GM18508 (cell line): Measurements from ENCODE around the gene CAPN10.

Experiments used
- ATAC-seq: cut with Tn5 transposase; IDR thresholded peaks from one replicate; pipeline ENCODE4 v1.9.1; 2021; ENCODE audit warnings: moderate number of reproducible peaks; ENCODE audit not compliant: insufficient read depth, unreplicated experiment

Gene CAPN10

GRCh38 chr2:240632306-240632721 lies 45.8 kb downstream of the CAPN10 start:
- no peak for ATAC-seq

DNA sequence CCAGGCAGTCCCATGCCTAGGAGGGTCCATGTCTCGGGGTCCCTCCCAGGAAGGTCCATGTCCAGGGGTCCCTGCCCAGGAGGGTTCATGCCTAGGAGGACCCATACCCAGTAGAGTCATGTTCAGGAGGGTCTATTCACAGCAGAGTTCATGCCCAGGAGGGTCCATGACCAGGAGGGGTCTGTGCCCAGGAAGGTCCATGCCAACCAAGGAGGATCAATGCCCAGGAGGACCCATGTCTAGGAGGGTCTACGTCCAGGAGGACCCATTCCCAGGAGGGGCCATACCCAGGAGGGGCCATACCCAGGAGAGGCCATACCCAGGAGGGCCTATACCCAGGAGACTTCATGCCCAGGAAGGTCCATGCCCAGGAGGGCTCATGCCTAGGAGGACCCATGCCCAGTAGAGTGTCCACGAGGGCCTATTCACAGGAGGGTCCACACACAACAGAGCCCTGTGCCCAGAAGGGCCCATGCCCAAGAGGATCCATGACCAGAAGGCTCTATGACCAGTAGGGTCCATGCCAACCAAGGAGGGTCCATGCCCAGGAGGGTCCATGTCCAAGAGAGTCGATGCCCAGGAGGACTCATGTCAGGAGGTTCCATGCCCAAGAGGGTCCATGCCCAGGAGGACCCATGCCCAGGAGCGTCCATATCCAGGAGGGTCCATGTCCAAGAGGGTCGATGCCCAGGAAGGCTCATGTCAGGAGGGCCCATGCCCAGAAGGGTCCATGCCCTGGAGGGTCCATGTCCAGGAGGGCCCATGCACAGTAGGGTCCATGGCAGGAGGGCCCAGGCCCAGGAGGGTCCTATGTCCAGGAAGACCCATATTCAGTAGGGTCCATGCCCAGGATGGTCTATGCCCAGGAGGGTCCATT lies 48.8 kb downstream of the CAPN10 start:
- no peak for ATAC-seq

DNA sequence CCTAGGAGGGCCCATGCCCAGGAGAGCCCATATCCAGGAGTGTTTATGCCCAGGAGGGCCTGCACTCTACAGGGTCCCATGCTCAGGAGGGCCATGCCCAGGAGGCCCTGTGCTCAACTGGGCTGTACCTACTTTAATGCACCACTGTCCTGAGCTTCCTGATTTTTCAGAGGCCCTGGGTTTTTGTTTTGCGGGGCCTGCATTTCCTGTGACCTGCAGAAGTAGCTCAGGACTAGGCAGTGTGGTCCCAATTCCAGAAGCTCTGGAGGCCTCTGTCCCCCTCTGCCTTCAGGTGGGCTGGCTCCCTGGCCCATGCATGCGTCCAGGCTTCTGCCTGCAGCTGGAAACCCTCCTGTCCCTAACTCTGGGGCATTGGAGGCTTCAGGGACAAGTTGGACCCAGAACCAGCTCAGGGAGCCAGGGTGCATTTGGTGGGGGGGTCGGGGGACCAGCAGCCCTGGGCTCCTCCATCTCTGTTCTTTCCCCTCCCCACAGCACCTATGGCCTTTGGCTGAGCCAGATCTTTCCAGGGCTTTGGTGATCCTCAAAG lies 49.5 kb downstream of the CAPN10 start:
- no peak for ATAC-seq

DNA sequence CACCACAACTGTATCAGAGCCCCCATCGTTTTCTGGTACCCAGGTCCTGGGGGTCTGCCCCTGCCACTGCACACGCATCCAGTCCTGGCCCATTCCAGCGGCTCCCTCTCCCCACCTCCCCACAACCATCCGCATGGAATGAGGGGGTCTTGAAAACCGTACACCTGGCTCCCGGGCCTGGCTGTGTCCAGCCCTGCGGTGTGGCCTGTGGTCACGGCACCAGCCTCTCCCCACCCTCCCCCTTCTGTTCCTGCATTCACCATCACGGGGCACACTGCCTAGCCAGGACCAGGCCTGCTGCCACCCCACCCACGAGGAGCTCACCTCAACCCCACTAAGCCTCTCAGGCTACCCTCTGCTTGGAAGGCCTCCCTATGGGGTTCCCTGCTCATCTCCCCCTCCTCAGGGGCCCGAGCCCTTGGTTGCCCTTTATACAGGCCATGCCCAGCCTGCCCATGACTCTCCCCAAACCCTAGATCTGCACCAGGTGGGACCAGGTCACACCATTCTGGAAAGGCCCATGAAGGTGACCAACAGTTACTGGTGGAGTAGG lies 50.1 kb downstream of the CAPN10 start:
- no peak for ATAC-seq

- ATAC-seq, result no peak
Measured at GRCh38 chr2:240637116-240637900, 50.8 kb downstream of the CAPN10 start.

DNA sequence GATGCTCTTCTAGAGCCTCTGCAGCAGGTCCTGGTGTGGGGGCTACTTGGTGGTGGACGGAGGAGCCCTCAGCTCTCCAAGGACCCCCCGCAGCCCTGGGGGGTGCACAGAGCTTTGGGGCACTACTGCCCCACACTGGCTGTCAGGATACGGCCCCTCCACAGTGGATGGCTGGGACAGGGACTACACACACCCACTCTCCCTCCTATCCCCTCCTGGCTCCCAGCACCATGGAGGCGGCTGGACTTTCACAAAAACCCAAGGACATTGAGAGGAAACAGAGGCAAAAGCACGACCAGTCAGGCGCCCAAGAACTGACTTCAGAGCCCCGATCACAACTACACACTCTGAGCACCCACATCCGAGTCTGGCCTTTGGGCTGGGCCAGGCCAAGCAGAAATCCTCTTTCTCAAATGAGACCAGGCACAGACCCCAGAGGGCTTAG lies 51.4 kb downstream of the CAPN10 start:
- no peak for ATAC-seq

- no peak for ATAC-seq
Measured at GRCh38 chr2:240638512-240639160, 52.1 kb downstream of the CAPN10 start.

GRCh38 chr2:240639566-240639965 lies 53.0 kb downstream of the CAPN10 start:
- no peak for ATAC-seq

DNA sequence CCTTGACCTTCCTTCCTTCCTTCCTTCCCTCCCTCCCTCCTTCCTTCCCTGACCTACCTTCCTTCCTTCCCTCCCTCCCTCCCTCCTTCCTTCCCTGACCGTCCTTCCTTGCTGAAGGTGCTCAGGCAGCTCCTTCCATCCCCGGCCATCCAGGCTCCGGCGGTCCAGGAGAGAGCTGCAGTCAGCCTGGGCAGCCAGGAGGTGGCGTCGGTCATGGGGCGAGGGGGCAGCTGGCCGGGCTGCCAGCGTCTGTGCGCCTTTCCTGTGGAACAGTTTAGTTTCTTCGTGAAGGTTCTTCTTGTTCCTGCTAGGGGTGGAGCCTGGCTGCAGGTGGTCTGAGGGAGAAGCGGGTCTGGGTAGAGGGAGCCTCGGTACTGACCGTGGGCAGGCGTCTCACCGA lies 54.4 kb downstream of the CAPN10 start:
- ATAC-seq, result no peak

- ATAC-seq, result no peak
Measured at GRCh38 chr2:240642061-240642805, 55.7 kb downstream of the CAPN10 start.

- no peak for ATAC-seq
Measured at GRCh38 chr2:240642806-240643092, 56.2 kb downstream of the CAPN10 start.

GRCh38 chr2:240643093-240643810 lies 56.7 kb downstream of the CAPN10 start:
- no peak for ATAC-seq

DNA sequence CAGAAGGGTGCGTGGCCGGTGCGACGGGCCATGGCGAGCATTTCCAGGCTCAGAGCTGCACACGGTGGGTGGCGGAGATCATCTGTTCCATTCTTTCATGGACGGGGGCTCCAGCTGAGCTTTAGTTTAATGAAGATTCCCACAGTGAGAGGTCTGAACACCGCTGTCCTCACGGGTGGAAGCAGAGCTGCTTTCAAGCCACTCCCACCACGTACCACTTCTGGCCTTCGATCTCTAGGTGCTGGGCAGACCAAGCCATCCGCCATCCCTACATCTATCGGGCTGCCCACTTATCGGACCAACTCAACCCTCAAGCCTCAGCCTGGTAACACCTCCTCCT lies 57.2 kb downstream of the CAPN10 start:
- no peak for ATAC-seq

- ATAC-seq, result no peak
Measured at GRCh38 chr2:240644171-240644651, 57.7 kb downstream of the CAPN10 start.

DNA sequence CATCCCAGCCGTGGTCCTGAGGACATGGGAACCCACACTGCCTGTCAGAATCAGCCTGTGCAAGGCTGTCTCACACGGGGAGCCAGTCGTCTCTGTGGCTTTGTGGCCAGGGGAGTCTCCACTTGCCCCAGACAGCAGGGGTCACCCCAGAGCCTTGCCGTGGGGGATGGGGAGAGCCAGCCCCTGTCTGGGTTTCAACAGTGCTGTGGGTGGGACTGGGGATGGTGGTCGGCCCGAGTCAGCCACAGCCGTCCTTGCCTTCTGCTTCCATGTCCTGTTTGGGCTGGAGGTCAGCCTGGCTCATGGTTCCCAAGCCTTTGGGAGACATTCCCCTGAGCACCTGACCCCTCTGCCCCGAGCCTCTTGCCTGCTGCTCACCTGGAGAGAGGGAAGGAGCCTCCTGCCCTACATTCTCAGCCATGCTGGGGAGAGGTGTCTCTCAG lies 58.3 kb downstream of the CAPN10 start:
- ATAC-seq, result no peak

DNA sequence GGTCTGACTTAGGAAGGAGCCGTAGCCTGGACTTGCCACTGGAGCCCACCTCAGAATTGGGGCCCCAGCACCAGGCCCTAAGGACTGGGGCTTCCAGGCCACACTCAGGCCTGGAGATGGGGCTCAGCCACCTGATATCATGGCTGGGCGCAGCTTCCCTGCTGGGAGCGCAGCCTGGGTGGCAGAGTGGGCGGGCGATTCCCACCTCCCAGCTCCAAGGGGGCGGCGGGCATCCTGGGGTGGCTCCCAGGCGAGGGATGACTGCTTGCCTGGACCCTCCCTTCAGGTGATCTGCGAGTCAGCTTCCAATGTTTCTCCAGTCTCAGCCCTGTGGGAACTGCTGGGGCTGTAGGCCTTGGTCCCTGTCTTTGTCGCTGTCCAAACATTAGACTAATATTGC lies 58.8 kb downstream of the CAPN10 start:
- ATAC-seq, result no peak

GRCh38 chr2:240645801-240646175 lies 59.3 kb downstream of the CAPN10 start:
- no peak for ATAC-seq

DNA sequence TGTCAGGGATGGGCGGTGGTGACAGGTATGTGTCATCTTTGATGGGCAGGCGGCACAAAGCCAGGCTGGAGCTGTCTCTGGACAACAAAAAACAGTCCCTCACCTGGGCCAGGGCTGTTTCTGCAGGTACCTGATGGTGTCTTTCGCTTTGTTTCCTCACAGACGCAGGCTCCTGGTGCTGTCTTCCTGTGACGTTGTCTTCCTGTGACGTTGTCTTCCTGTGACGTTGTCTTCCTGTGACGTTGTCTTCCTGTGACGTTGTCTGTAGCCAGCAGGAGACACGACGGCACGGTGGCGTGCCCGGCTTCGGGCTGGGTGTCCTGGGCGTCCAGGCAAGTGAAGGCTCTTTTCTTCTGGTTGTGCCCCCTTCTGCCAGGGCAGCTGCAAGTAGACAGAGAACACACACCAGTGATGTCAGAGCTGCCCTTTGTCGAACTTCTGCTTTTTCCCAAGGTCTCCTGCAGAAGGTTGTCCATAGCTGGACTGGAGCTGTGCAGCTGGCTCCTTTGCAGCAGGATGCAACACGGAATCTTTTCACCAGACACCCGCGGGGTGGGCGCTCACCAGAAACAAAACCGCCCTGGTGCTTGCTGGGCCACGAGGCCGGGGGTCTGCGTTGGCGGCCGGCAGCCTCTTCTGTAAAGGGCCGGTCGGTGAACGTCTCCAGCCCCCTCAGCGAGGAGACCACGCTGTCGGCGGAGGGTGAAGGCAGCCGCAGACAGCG lies 59.8 kb downstream of the CAPN10 start:
- ATAC-seq, result no peak
